Measurements from ENCODE around the gene CLC.
"Not testable (repeated sequence)": the region's sequence is repeated elsewhere in the genome, so short reads cannot be mapped to it uniquely, and the experiment has no call there.

The CLC gene

GRCh38 chr19:39728040-39728439 lies 9.8 kb downstream of the CLC start:
- DNase-seq (ENCODE audit: low read depth): no peak

GRCh38 chr19:39727070-39727800 lies 10.6 kb downstream of the CLC start:
- DNase-seq (ENCODE audit: low read depth): no peak

GRCh38 chr19:39725995-39726394 lies 11.8 kb downstream of the CLC start:
- DNase-seq (ENCODE audit: low read depth): no peak

- DNase-seq (ENCODE audit: low read depth): not testable (repeated sequence)
Observed at GRCh38 chr19:39720144-39720543, 17.7 kb downstream of the CLC start.

GRCh38 chr19:39710333-39710890 lies 27.4 kb downstream of the CLC start:
- no peak for DNase-seq (ENCODE audit: low read depth)

- DNase-seq (ENCODE audit: low read depth): no peak
Observed at GRCh38 chr19:39709026-39709872, 28.6 kb downstream of the CLC start.

GRCh38 chr19:39708594-39708993 lies 29.2 kb downstream of the CLC start:
- no peak for DNase-seq (ENCODE audit: low read depth)

GRCh38 chr19:39705578-39706188 lies 32.1 kb downstream of the CLC start:
- no peak for DNase-seq (ENCODE audit: low read depth)

- no peak for DNase-seq (ENCODE audit: low read depth)
Observed at GRCh38 chr19:39704181-39705044, 33.4 kb downstream of the CLC start, which contains the start of gene LGALS14. TSS of gene LGALS14 (plus strand) at chr19:39704481. CDS start at chr19:39704529, 48 bp downstream.

GRCh38 chr19:39701291-39701690 lies 36.5 kb downstream of the CLC start:
- DNase-seq (ENCODE audit: low read depth): no peak

- no peak for DNase-seq (ENCODE audit: low read depth)
Observed at GRCh38 chr19:39698535-39698934, 39.3 kb downstream of the CLC start.

GRCh38 chr19:39696387-39696786 lies 41.4 kb downstream of the CLC start:
- no peak for DNase-seq (ENCODE audit: low read depth)

GRCh38 chr19:39695759-39696158 lies 42.1 kb downstream of the CLC start:
- DNase-seq (ENCODE audit: low read depth): no peak

GRCh38 chr19:39692822-39693221 lies 45.0 kb downstream of the CLC start:
- DNase-seq (ENCODE audit: low read depth): no peak

- no peak for DNase-seq (ENCODE audit: low read depth)
Observed at GRCh38 chr19:39692166-39692565, 45.7 kb downstream of the CLC start.

GRCh38 chr19:39688637-39689036 lies 49.2 kb downstream of the CLC start:
- DNase-seq (ENCODE audit: low read depth): not testable (repeated sequence)

GRCh38 chr19:39686739-39687138 lies 51.1 kb downstream of the CLC start:
- DNase-seq (ENCODE audit: low read depth): no peak

- no peak for DNase-seq (ENCODE audit: low read depth)
Observed at GRCh38 chr19:39684267-39684666, 53.6 kb downstream of the CLC start.

GRCh38 chr19:39681416-39681815 lies 56.4 kb downstream of the CLC start:
- no peak for DNase-seq (ENCODE audit: low read depth)
